GM12878 (cell line): Measurements from ENCODE around the gene TBC1D1. TPM values are rescaled to one million over a fixed set of nuclear protein-coding genes. Genes with fewer than 3 reads are reported as not detected.

Experiments used
- ATAC-seq: fragments of 200-7000 bp; cut with Tn5 transposase; 3 replicates; pipeline ENCODE4 v1.9.1; 2020; ENCODE audit warnings: mild to moderate bottlenecking, moderate library complexity
- BruUV-seq: library from RNA; stranded (reverse); fragments of 400-500 nt; replicated peaks from 2 replicates; lab custom pipeline; 2021; lab: Mats Ljungman, UMichigan
- CTCF ChIA-PET: fragments of 300-600 bp; sonication (Branson Sonifier 250); formaldehyde crosslinking; extraction: SDS; loops from one replicate; lab custom pipeline; 2021; ENCODE audit warnings: inconsistent platforms; lab: Yijun Ruan, JAX
- POLR2A ChIA-PET: fragments of 350-600 bp; formaldehyde crosslinking; extraction: SDS; loops from one replicate; lab custom pipeline; 2021; ENCODE audit warnings: inconsistent platforms; lab: Charles Lee
- RAD21 ChIA-PET: fragments of 300-600 bp; sonication (Branson Sonifier 250); formaldehyde crosslinking; loops from one replicate; lab custom pipeline; 2023; ENCODE audit warnings: antibody characterized with exemption; ENCODE audit not compliant: unreplicated experiment; lab: Charles Lee
- SMC1A ChIA-PET: fragments of 300-600 bp; sonication (Branson Sonifier 250); formaldehyde crosslinking; loops from one replicate; lab custom pipeline; 2023; ENCODE audit not compliant: unreplicated experiment, uncharacterized antibody; lab: Charles Lee
- DNase-seq: peaks from one replicate; pipeline ENCODE4 v3.0.0-alpha.2; 2011; ENCODE audit warnings: low read depth, low spot score
- FAIRE-seq: peaks from 3 replicates; lab custom pipeline; 2011; peaks lifted over from hg19 to GRCh38; lab: Jason Lieb, UNC
- H2AFZ ChIP-seq: 2 replicates; pipeline ENCODE4 v1.6.0; 2011; ENCODE audit warnings: low read depth, low read length, control low read depth; ENCODE audit not compliant: control insufficient read depth
- H3K27ac ChIP-seq: 2 replicates; pipeline ENCODE4 v1.5.1; 2011; ENCODE audit warnings: control low read depth; ENCODE audit not compliant: control insufficient read depth, insufficient read depth
- H3K27me3 ChIP-seq, 2 experiments: replicated peaks in 1 of 2; 2 replicates each; pipeline versions ENCODE4 v1.6.0 to v1.6.1; 2011; ENCODE audit warnings: low read length in 1 of 2; ENCODE audit not compliant: control insufficient read depth in 2 of 2, insufficient read depth in 2 of 2
- H3K36me3 ChIP-seq, 2 experiments: 2 replicates each; pipeline ENCODE4 v1.5.1; 2011; ENCODE audit warnings: low read length in 1 of 2; ENCODE audit not compliant: control insufficient read depth in 2 of 2, insufficient read depth in 2 of 2
- H3K4me1 ChIP-seq: 2 replicates; pipeline ENCODE4 v1.6.1; 2011; ENCODE audit warnings: mild to moderate bottlenecking, low read length, moderate library complexity, mixed read lengths; ENCODE audit not compliant: control insufficient read depth, insufficient read depth
- H3K4me2 ChIP-seq: 2 replicates; pipeline ENCODE4 v1.6.0; 2011; ENCODE audit warnings: control low read depth; ENCODE audit not compliant: control insufficient read depth, insufficient read depth
- H3K4me3 ChIP-seq: fragments of 200-600 bp; sonication (generic); 2 replicates; pipeline ENCODE4 v1.5.1; 2016
- H3K79me2 ChIP-seq: 2 replicates; pipeline ENCODE4 v1.6.0; 2011; ENCODE audit warnings: low read length; ENCODE audit not compliant: control insufficient read depth, insufficient read depth
- H3K9ac ChIP-seq: 2 replicates; pipeline ENCODE4 v1.8.0; 2011; ENCODE audit warnings: low read length, control low read depth, mixed read lengths; ENCODE audit not compliant: control insufficient read depth, insufficient read depth
- H3K9me3 ChIP-seq: replicated peaks from 3 replicates; pipeline ENCODE4 v1.5.1; 2011; ENCODE audit warnings: mild to moderate bottlenecking, low read length; ENCODE audit not compliant: control insufficient read depth, insufficient read depth
- H4K20me1 ChIP-seq: 2 replicates; pipeline ENCODE4 v1.6.0; 2011; ENCODE audit not compliant: control insufficient read depth, insufficient read depth
- BCLAF1 ChIP-seq: fragments of 450-650 bp; IDR thresholded peaks from 2 replicates; pipeline ENCODE4 v1.6.1; 2017; ENCODE audit warnings: antibody characterized with exemption, mild to moderate bottlenecking, moderate library complexity
- BMI1 ChIP-seq: fragments of 450-650 bp; IDR thresholded peaks from 2 replicates; pipeline ENCODE4 v1.6.1; 2016; ENCODE audit warnings: mild to moderate bottlenecking, moderate library complexity, borderline replicate concordance
- EED ChIP-seq: sonication (generic); IDR thresholded peaks from 2 replicates; pipeline ENCODE4 v1.6.1; 2016; ENCODE audit warnings: antibody characterized with exemption, low read depth
- GATAD2B ChIP-seq: fragments of 450-650 bp; conservative IDR thresholded peaks from 2 replicates; pipeline ENCODE4 v1.6.1; 2017; ENCODE audit warnings: low read depth, mild to moderate bottlenecking, moderate library complexity
- HCFC1 ChIP-seq: fragments of 150-350 bp; IDR thresholded peaks from 2 replicates; pipeline ENCODE4 v1.6.1; 2014; ENCODE audit warnings: low read length
- IRF4 ChIP-seq: IDR thresholded peaks from 2 replicates; pipeline ENCODE4 v1.6.1; 2011; ENCODE audit warnings: low read depth, low read length
- MEF2A ChIP-seq: IDR thresholded peaks from 2 replicates; pipeline ENCODE4 v1.6.1; 2011; ENCODE audit warnings: low read depth, mild to moderate bottlenecking, low read length, moderate library complexity; ENCODE audit not compliant: insufficient read depth
- MLLT1 ChIP-seq: fragments of 450-650 bp; IDR thresholded peaks from 2 replicates; pipeline ENCODE4 v1.6.1; 2016; ENCODE audit warnings: mild to moderate bottlenecking
- NFYA ChIP-seq: IDR thresholded peaks from 2 replicates; pipeline ENCODE4 v1.6.1; 2011; ENCODE audit warnings: low read depth, mild to moderate bottlenecking, low read length, improper control_type of control experiment, borderline replicate concordance
- PML ChIP-seq: IDR thresholded peaks from 2 replicates; pipeline ENCODE4 v1.6.1; 2012; ENCODE audit warnings: low read length, inconsistent platforms
- REST ChIP-seq: IDR thresholded peaks from 2 replicates; pipeline ENCODE4 v1.6.1; 2012; ENCODE audit warnings: mild to moderate bottlenecking, low read depth, low read length
- SMAD1 ChIP-seq: fragments of 450-650 bp; IDR thresholded peaks from 2 replicates; pipeline ENCODE4 v1.6.1; 2018; ENCODE audit warnings: mild to moderate bottlenecking, low read depth; ENCODE audit not compliant: partially characterized antibody
- SMAD5 ChIP-seq: IDR thresholded peaks from 2 replicates; pipeline ENCODE4 v1.6.1; 2016; ENCODE audit warnings: antibody characterized with exemption, low read depth
- TARDBP ChIP-seq: IDR thresholded peaks from 2 replicates; pipeline ENCODE4 v1.6.1; 2016; ENCODE audit warnings: borderline replicate concordance
- ZBED1 ChIP-seq: IDR thresholded peaks from 2 replicates; pipeline ENCODE4 v1.6.1; 2016; ENCODE audit warnings: borderline replicate concordance
- ZNF217 ChIP-seq: fragments of 450-650 bp; IDR thresholded peaks from 2 replicates; pipeline ENCODE4 v1.6.1; 2017; ENCODE audit warnings: antibody characterized with exemption, mild to moderate bottlenecking
- ZNF622 ChIP-seq: fragments of 450-650 bp; IDR thresholded peaks from 2 replicates; pipeline ENCODE4 v1.6.1; 2017; ENCODE audit warnings: mild to moderate bottlenecking, inconsistent platforms
- ZZZ3 ChIP-seq: IDR thresholded peaks from 2 replicates; pipeline ENCODE4 v1.6.1; 2011; ENCODE audit warnings: low read depth; ENCODE audit not compliant: control insufficient read depth, insufficient read length
- WGBS: methylation state at CpG from one replicate; pipeline ENCODE4 v1.1.6; 2016; ENCODE audit warnings: low lambda C conversion rate; ENCODE audit not compliant: insufficient replicate concordance, insufficient coverage; ENCODE audit errors: missing lambda C conversion rate; 5-methylcytosine and 5-hydroxymethylcytosine counted together
- in situ Hi-C: fragments of 300-500 bp; cut with MboI; formaldehyde crosslinking; loops from 9 replicates; pipeline ENCODE4 v1.14.3; 2018; ENCODE audit warnings: mixed read lengths
- intact Hi-C: fragments of 100-400 bp; cut with micrococcal nuclease; formaldehyde crosslinking; loops from one replicate; pipeline ENCODE4 v1.14.2; 2022; ENCODE audit not compliant: unreplicated experiment
- polyA plus RNA-seq, 11 experiments: library from polyadenylated mRNA; depleted of rRNA in 4 of 11; unstranded in 6 of 11; stranded (reverse) in 5 of 11; fragments of >200 nt; fragmentation: Nextera tagmentation in 4 of 11; fragmentation: Illumina TruSeq in 1 of 11; extraction: Ambion mirVana in 4 of 11; extraction: Trizol in 1 of 11; gene quantifications; 1 replicate in 1 of 11; 2 replicates in 10 of 11; pipeline versions ENCODE4 v1.2.1 to v1.2.3, GENCODE V29; 2011 to 2016; ENCODE audit warnings: inconsistent platforms in 2 of 11, missing spikeins in 2 of 11, low read depth in 1 of 11
- total RNA-seq, 4 experiments: library from RNA; depleted of rRNA in 3 of 4; stranded (reverse); fragments of >200 nt in 3 of 4; fragmentation: Illumina TruSeq in 1 of 4; extraction: Trizol in 1 of 4; gene quantifications; 2 replicates each; pipeline versions ENCODE4 v1.2.1 to v1.2.3, GENCODE V29; 2013 to 2021
- TF ChIP-seq, protein P1 (sequence below): IDR thresholded peaks from 2 replicates; pipeline ENCODE4 v1.6.1; 2012; ENCODE audit warnings: low read depth, low read length, improper control_type of control experiment

TBC1D1 gene
- total and polyA plus RNA-seq, 10 of the 15 experiments (the other 5 are each of a cell fraction or from before 2014, with no cell fraction given), result 5.3 to 102 (median 57.8) TPM

GRCh38 chr4:38003102-38003501, 112.2 kb downstream of the TBC1D1 start:
- no peaks in the 10 kb centered on the region for H4K20me1 ChIP-seq
- no peaks in the 10 kb centered on the region; the same call in none of the 2 replicates for H3K79me2 ChIP-seq
- no peak for ATAC-seq
- TF ChIP-seq ZNF217 (no peak), IRF4 (no peak), BMI1 (no peak), MLLT1 (no peak), PML (no peak), GATAD2B (no peak), ZNF622 (no peak), MEF2A (no peak), SMAD1 (no peak), NFYA (no peak), HCFC1 (no peak), EED (no peak), ZBED1 (no peak), REST (no peak), ZZZ3 (no peak), TARDBP (no peak), BCLAF1 (no peak), SMAD5 (no peak)
- TF ChIP-seq, protein P1, sequence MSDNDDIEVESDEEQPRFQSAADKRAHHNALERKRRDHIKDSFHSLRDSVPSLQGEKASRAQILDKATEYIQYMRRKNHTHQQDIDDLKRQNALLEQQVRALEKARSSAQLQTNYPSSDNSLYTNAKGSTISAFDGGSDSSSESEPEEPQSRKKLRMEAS, result no peak
- SMC1A ChIA-PET, result interaction anchor here (0.8 to 1.3 kb wide), 3 partner anchors 16 to 100 kb away, joined by 3 to 4 read pairs (median 3); no protein-coding TSS in a partner anchor
- H3K4me1 ChIP-seq, result no peaks in the 10 kb centered on the region; the same call in 1 of the 2 replicates
- no peak overlapping the region for H3K4me2 ChIP-seq
- no peak overlapping the region for H3K27ac ChIP-seq
- CTCF ChIA-PET, result no interaction called here
- no peak overlapping the region for H3K4me3 ChIP-seq
- no peak for FAIRE-seq
- no peak overlapping the region for H2AFZ ChIP-seq
- in situ Hi-C loops, result no loop called here
- H3K36me3 ChIP-seq, result 0 out of 4 replicates have a peak, but pooled peaks cover 0 to 3% of the 10 kb centered on the region in 2 experiments
- no peaks in the 10 kb centered on the region for H3K27me3 ChIP-seq
- DNase-seq, result no peak
- POLR2A ChIA-PET, result interaction anchor here (1.1 kb wide), 1 partner anchor 177 kb away, joined by 3 read pairs; the partner anchor contains the start of gene PGM2
- no peaks in the 10 kb centered on the region for H3K9me3 ChIP-seq
- RAD21 ChIA-PET, result interaction anchor here (0.6 to 1.6 kb wide), 3 partner anchors 28 to 317 kb away, joined by 3 to 6 read pairs (median 3); no protein-coding TSS in a partner anchor
- no TSS peak for BruUV-seq
- intact Hi-C loops, result no loop called here
- WGBS, result 85% methylated on average over 3 of the region's 3 CpGs
- H3K9ac ChIP-seq, result no peak overlapping the region
